Measurements from ENCODE around the gene CACNA2D2. TPM values are rescaled to one million over a fixed set of nuclear protein-coding genes. Genes with fewer than 3 reads are reported as not detected.

CACNA2D2 gene
- total RNA-seq, 1 donor from 2014 or later, result 0.40 TPM

- Mint-ChIP-seq H3K4me1 (ENCODE audit: low read depth) (peaks cover 9% of the 10 kb centered on the region), H3K9me3 (ENCODE audit: low read depth) (no peaks in the 10 kb centered on the region), H3K27me3 (ENCODE audit: low read depth) (peaks cover 9% of the 10 kb centered on the region), H3K27ac (ENCODE audit: unreplicated experiment) (no peak overlapping the region), H3K4me3 (ENCODE audit: unreplicated experiment) (no peak overlapping the region), H3K36me3 (ENCODE audit: low read depth) (no peaks in the 10 kb centered on the region)
- no peak for DNase-seq (ENCODE audit: low spot score)
- TF ChIP-seq CTCF (IDR thresholded peaks at IDR 0.05), result no peak
Observed at GRCh38 chr3:50441424-50442217, 61.8 kb downstream of the CACNA2D2 start.

GRCh38 chr3:50436114-50436674, 67.2 kb downstream of the CACNA2D2 start:
- no peak for DNase-seq (ENCODE audit: low spot score)
- H3K4me3 Mint-ChIP-seq (ENCODE audit: unreplicated experiment), result no peak overlapping the region
- peak; percentile 87 for TF ChIP-seq CTCF (IDR thresholded peaks at IDR 0.05)
- no peak overlapping the region for H3K27ac Mint-ChIP-seq (ENCODE audit: unreplicated experiment)
- H3K27me3 Mint-ChIP-seq (ENCODE audit: low read depth), result peaks cover 27% of the 10 kb centered on the region
- H3K4me1 Mint-ChIP-seq (ENCODE audit: low read depth), result no peaks in the 10 kb centered on the region
- no peaks in the 10 kb centered on the region for H3K9me3 Mint-ChIP-seq (ENCODE audit: low read depth)
- H3K36me3 Mint-ChIP-seq (ENCODE audit: low read depth), result no peaks in the 10 kb centered on the region

- Mint-ChIP-seq H3K36me3 (ENCODE audit: low read depth) (no peaks in the 10 kb centered on the region), H3K27me3 (ENCODE audit: low read depth) (peaks cover 30% of the 10 kb centered on the region), H3K4me3 (ENCODE audit: unreplicated experiment) (no peak overlapping the region), H3K4me1 (ENCODE audit: low read depth) (no peaks in the 10 kb centered on the region), H3K9me3 (ENCODE audit: low read depth) (no peaks in the 10 kb centered on the region), H3K27ac (ENCODE audit: unreplicated experiment) (no peak overlapping the region)
- no peak for DNase-seq (ENCODE audit: low spot score)
- no peak for TF ChIP-seq CTCF (IDR thresholded peaks at IDR 0.05)
Observed at GRCh38 chr3:50435371-50436113, 67.9 kb downstream of the CACNA2D2 start.

GRCh38 chr3:50433954-50434353, 69.5 kb downstream of the CACNA2D2 start:
- H3K27me3 Mint-ChIP-seq (ENCODE audit: low read depth), result peaks cover 30% of the 10 kb centered on the region
- no peaks in the 10 kb centered on the region for H3K9me3 Mint-ChIP-seq (ENCODE audit: low read depth)
- H3K4me1 Mint-ChIP-seq (ENCODE audit: low read depth), result no peaks in the 10 kb centered on the region
- DNase-seq (ENCODE audit: low spot score), result no peak
- TF ChIP-seq CTCF (IDR thresholded peaks at IDR 0.05), result no peak
- no peak overlapping the region for H3K27ac Mint-ChIP-seq (ENCODE audit: unreplicated experiment)
- H3K4me3 Mint-ChIP-seq (ENCODE audit: unreplicated experiment), result no peak overlapping the region
- H3K36me3 Mint-ChIP-seq (ENCODE audit: low read depth), result no peaks in the 10 kb centered on the region

GRCh38 chr3:50430950-50431435, 72.4 kb downstream of the CACNA2D2 start:
- Mint-ChIP-seq H3K27ac (ENCODE audit: unreplicated experiment) (no peak overlapping the region), H3K36me3 (ENCODE audit: low read depth) (no peaks in the 10 kb centered on the region), H3K9me3 (ENCODE audit: low read depth) (no peaks in the 10 kb centered on the region), H3K4me3 (ENCODE audit: unreplicated experiment) (no peak overlapping the region), H3K4me1 (ENCODE audit: low read depth) (no peaks in the 10 kb centered on the region), H3K27me3 (ENCODE audit: low read depth) (peaks cover 23% of the 10 kb centered on the region)
- no peak for TF ChIP-seq CTCF (IDR thresholded peaks at IDR 0.05)
- no peak for DNase-seq (ENCODE audit: low spot score)

All from chondrocyte (in vitro differentiated cells).